Measurements from ENCODE around the gene GRIK4. TPM values are rescaled to one million over a fixed set of nuclear protein-coding genes. Genes with fewer than 3 reads are reported as not detected.
"Not testable (repeated sequence)": the region's sequence is repeated elsewhere in the genome, so short reads cannot be mapped to it uniquely, and the experiment has no call there.

GRIK4 gene
- total RNA-seq, 2 experiments from 2014 or later = not detected

DNA sequence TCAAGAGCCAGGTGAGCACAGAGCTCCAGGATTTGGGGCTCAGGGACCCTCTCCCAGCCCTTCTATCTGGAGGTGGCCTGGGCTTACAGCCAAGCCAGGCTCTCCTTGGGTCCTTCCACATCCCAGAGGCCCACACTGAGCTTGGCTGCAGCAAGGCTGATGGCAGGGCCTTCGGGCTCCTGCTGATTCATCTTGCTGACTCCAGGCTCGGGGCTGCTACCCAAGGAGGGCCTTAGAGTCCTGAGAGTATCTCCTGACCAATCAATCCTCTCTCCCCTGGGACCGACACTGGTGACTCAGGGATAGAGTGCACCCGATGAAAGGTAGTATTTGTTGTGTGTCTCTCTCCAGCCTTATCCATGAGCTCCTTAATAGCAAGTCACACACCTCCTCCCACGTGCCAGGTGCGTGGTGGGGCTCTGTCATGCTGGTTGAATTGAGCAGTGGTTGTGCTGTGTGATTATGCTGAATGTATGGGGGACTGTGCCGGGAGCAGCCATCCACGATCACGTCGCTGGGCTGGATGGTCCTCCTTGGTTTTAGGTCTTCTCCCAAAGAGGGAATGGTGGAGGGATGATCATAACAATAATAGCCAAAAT, 62.3 kb downstream of the GRIK4 start:
- Mint-ChIP-seq H3K9me3 (ENCODE audit: low read depth) (no peaks in the 10 kb centered on the region), H3K27ac (no peak overlapping the region), H3K4me1 (no peaks in the 10 kb centered on the region), H3K36me3 (ENCODE audit: low read depth) (no peaks in the 10 kb centered on the region), H3K27me3 (peaks cover 37% of the 10 kb centered on the region), H3K4me3 (no peak overlapping the region)
- ChIA-PET CTCF (no interaction called here), POLR2A (no interaction called here)
- intact Hi-C loops (cut with DNase I, micrococcal nuclease) = no loop called here
- ATAC-seq (no peak), DNase-seq (no peak)

DNA sequence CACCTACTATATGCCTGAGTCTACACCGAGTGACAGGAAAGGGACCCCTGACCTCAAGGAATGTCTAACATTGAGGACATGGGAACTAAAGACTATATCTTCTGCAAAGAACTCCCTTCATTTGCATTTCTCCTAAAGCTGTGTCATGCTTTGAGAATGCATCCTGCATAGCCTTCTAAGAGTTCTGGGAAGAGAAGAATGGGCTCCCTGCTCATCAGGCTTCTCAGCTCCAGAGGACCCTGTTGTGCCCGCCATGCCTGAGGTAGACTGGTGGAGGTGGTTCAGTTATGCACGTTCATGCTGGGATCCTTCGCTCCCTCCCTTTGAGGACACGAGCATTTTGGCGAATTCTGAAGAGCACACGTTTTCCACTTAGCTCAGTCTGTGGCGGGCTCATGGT, 63.3 kb downstream of the GRIK4 start:
- Mint-ChIP-seq H3K4me1 (peaks cover 3% of the 10 kb centered on the region), H3K36me3 (ENCODE audit: low read depth) (no peaks in the 10 kb centered on the region), H3K4me3 (no peak overlapping the region), H3K27ac (no peak overlapping the region), H3K27me3 (peaks cover 34% of the 10 kb centered on the region), H3K9me3 (ENCODE audit: low read depth) (no peaks in the 10 kb centered on the region)
- DNase-seq = no peak
- POLR2A ChIA-PET = no interaction called here
- ATAC-seq = no peak
- intact Hi-C loops (cut with DNase I, micrococcal nuclease) = no loop called here
- CTCF ChIA-PET = no interaction called here

DNA sequence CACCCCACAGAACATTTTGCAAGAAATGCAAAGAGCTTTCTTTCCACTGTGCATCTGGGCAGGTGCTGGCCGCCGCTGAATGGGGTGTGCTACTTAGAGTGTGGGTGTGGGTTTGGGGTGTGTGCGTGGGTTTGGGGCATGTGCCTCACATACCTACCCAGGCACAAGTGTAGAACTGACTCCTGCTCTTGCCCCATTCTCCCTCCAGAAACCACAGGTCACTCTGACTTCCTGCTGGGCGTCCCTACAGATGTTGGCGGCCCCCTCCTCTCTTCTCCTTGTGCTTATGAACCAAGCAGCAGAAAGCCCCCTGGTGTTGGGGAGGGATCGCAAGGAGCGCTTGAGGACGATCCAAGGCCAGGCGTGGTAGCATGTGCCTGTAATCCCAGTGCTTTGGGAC, 63.9 kb downstream of the GRIK4 start:
- no peaks in the 10 kb centered on the region for H3K9me3 Mint-ChIP-seq (ENCODE audit: low read depth)
- no peak overlapping the region for H3K27ac Mint-ChIP-seq
- CTCF ChIA-PET = no interaction called here
- intact Hi-C loops (cut with DNase I, micrococcal nuclease) = no loop called here
- no peaks in the 10 kb centered on the region for H3K36me3 Mint-ChIP-seq (ENCODE audit: low read depth)
- POLR2A ChIA-PET = no interaction called here
- ATAC-seq = no peak
- peaks cover 4% of the 10 kb centered on the region for H3K4me1 Mint-ChIP-seq
- peaks cover 34% of the 10 kb centered on the region for H3K27me3 Mint-ChIP-seq
- DNase-seq = no peak
- no peak overlapping the region for H3K4me3 Mint-ChIP-seq

DNA sequence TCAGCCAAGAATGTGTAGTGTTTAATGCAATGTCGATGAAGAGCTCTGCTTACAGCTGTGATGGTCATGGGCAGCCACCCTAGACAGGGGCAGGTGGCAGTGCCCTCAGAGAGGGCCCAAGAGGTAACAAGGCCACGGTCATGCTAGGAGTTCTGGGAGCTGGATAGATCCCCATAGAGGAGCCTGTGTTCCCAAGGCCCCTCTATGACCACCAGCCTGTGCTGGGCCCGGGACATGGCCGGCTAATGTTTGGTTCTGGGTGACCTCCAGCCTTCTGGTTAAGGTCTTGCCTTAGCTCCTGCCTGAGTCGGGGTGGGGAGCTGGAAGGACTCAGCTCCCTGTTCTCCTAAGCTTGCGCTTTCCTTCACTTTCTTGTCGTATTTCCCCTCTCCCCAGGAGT, 65.1 kb downstream of the GRIK4 start:
- ChIA-PET CTCF (no interaction called here), POLR2A (no interaction called here)
- Mint-ChIP-seq H3K4me1 (peaks cover 6% of the 10 kb centered on the region), H3K36me3 (ENCODE audit: low read depth) (no peaks in the 10 kb centered on the region), H3K9me3 (ENCODE audit: low read depth) (no peaks in the 10 kb centered on the region), H3K27ac (no peak overlapping the region), H3K4me3 (no peak overlapping the region), H3K27me3 (peaks cover 35% of the 10 kb centered on the region)
- DNase-seq (no peak), ATAC-seq (no peak)
- intact Hi-C loops (cut with DNase I, micrococcal nuclease) = no loop called here

DNA sequence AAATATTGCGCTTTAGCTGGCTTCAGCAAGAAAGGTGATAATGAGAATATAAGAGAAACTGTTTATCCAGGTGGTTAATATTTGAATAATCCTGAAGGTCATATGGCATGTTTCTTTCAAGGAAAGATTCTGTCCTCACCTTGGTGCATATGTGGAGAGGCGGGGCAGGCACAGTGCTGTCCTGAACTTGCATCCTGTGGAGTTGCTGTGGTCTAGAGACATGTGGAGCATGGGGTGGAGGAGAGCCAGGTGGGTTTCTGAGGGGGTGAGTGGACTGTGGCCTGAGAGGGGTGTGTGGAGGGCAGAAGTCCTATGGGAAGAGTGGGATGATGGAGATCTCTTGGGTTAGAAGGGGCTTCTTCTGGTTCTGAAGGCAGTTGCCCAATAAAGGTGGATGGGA, 65.5 kb downstream of the GRIK4 start:
- H3K27ac Mint-ChIP-seq = no peak overlapping the region
- CTCF ChIA-PET = no interaction called here
- no peak for DNase-seq

DNA sequence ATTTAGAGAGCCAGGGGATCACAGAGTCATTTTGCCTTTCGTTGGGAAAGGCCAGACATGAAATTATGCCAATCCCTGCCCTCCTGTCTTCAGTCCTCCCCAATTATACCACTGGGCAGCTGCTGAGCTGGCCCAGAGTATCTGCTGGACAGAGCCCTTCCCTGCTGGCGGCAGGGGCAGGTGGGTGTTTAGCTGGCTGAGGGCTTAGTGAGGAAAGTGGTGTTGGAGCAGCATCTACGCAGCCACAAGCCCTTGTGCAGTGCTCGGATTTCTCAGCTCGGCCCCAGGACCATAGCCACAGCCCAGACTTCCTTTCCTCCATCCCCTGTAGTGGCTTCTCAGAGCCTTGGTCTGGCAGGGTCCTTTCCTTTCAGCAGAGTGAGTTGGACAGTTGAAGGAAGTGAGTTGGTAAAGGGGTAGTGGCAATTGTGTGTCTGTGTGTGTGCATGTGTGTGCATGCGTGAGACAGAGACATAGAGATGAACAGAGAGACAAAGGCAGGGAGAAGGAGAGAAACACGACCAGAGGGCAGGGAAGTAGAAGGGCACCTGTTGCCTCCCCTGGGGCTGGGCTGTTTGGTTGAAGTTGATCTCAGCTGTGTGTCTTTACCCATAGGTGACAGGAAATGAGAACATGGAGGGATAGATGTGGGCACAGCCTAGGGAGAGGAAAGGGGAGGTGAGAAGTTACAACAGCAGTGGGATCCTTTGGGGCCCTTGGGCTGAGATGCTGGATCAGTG, 66.2 kb downstream of the GRIK4 start:
- DNase-seq (no peak), ATAC-seq (no peak)
- Mint-ChIP-seq H3K4me1 (peaks cover 6% of the 10 kb centered on the region), H3K27ac (no peak overlapping the region), H3K9me3 (ENCODE audit: low read depth) (no peaks in the 10 kb centered on the region), H3K27me3 (peaks cover 26% of the 10 kb centered on the region), H3K36me3 (ENCODE audit: low read depth) (no peaks in the 10 kb centered on the region), H3K4me3 (no peak overlapping the region)
- ChIA-PET POLR2A (no interaction called here), CTCF (interaction anchor here (0.6 kb wide), 1 partner anchor 56 kb away, joined by 3 read pairs; no protein-coding TSS in a partner anchor)
- intact Hi-C loops (cut with DNase I, micrococcal nuclease) = no loop called here

More for the DNA sequence above, 65.5 kb downstream of the GRIK4 start:
- H3K9me3 Mint-ChIP-seq (ENCODE audit: low read depth) = no peaks in the 10 kb centered on the region
- H3K36me3 Mint-ChIP-seq (ENCODE audit: low read depth) = no peaks in the 10 kb centered on the region
- ATAC-seq = no peak
- H3K4me3 Mint-ChIP-seq = no peak overlapping the region
- POLR2A ChIA-PET = no interaction called here
- peaks cover 30% of the 10 kb centered on the region for H3K27me3 Mint-ChIP-seq
- H3K4me1 Mint-ChIP-seq = peaks cover 6% of the 10 kb centered on the region
- intact Hi-C loops (cut with DNase I, micrococcal nuclease) = no loop called here

DNA sequence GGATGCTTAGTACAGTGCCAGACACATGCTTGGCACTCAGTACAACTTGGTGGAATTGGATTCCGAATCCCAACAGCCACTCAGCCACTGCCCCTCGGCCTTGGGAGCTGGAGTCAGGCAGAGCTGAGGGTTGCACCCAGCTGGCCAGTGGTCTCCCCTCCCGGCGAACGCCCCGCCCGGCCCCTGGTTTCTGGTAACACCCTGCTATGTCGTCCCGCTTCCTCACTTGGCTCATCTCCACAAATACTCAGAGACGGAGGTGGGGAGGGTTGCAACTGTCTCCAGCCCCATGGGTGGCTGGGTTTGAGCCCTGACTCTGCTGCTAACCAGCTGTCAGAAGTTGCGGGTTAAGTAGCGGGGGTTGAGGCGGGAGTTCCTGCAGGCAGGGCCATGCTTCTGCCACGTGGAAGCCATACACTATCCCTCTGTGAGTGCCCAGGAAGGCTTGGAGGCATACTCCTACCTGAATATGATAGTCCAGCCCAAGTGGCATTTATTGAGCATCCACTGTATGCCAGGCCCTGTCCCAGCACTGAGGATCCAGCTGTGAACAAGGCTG, 67.1 kb downstream of the GRIK4 start:
- peaks cover 6% of the 10 kb centered on the region for H3K4me1 Mint-ChIP-seq
- ChIA-PET POLR2A (no interaction called here), CTCF (no interaction called here)
- no peak overlapping the region for H3K4me3 Mint-ChIP-seq
- no peaks in the 10 kb centered on the region for H3K36me3 Mint-ChIP-seq (ENCODE audit: low read depth)
- DNase-seq = no peak
- intact Hi-C loops (cut with DNase I, micrococcal nuclease) = no loop called here
- no peak overlapping the region for H3K27ac Mint-ChIP-seq
- no peak for ATAC-seq
- H3K9me3 Mint-ChIP-seq (ENCODE audit: low read depth) = no peaks in the 10 kb centered on the region
- peaks cover 29% of the 10 kb centered on the region for H3K27me3 Mint-ChIP-seq

DNA sequence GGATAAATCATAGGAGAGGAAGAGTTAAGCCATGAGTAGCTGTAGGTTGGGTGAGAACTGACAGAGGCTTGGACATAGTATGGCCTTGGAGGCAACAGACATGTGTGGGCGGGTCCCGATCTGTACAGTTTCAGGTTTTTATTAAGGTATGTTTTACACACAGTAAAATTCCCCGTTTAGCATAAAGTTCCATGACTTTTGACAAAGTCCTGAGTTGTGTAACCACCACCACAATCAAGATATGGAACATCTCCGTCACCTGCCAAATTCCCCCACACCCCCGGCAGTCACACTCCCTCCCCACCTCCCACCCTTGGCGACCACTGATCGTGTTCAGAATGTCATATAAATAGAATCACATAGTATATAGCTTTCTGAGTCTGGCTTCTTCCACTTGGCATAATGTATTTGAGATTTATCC, 68.1 kb downstream of the GRIK4 start:
- intact Hi-C loops (cut with DNase I, micrococcal nuclease) = no loop called here
- CTCF ChIA-PET = no interaction called here

DNA sequence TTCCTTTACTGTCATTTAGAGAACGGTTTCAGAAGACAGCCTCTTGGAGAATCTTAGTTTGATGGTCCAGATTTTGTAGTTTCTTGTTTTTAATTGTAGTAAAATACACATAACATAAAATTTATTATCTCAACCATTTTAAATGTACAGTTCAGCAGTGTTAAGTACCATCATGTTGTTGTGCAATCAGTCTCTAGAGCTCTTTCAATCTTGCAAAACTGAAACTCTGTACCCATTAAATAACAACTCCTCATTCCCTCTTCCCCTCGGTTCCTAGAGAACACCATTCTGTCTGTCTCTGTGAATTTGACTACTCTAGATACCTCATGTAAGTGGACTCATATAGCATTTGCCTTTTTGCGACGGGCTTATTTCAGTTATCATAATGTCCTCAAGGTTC, 69.8 kb downstream of the GRIK4 start:
- POLR2A ChIA-PET = no interaction called here
- peaks cover 32% of the 10 kb centered on the region for H3K27me3 Mint-ChIP-seq
- H3K9me3 Mint-ChIP-seq (ENCODE audit: low read depth) = peaks cover 2% of the 10 kb centered on the region
- H3K4me1 Mint-ChIP-seq = peaks cover 6% of the 10 kb centered on the region
- DNase-seq (no peak), ATAC-seq (no peak)
- no peak overlapping the region for H3K27ac Mint-ChIP-seq
- CTCF ChIA-PET = interaction anchor here (0.8 kb wide), 1 partner anchor 358 kb away, joined by 3 read pairs; no protein-coding TSS in a partner anchor
- intact Hi-C loops (cut with DNase I, micrococcal nuclease) = no loop called here
- no peaks in the 10 kb centered on the region for H3K36me3 Mint-ChIP-seq (ENCODE audit: low read depth)
- no peak overlapping the region for H3K4me3 Mint-ChIP-seq

More for the DNA sequence above, 68.1 kb downstream of the GRIK4 start:
- H3K27me3 Mint-ChIP-seq = peaks cover 31% of the 10 kb centered on the region
- ATAC-seq (no peak), DNase-seq (no peak)
- POLR2A ChIA-PET = no interaction called here
- peaks cover 2% of the 10 kb centered on the region for H3K9me3 Mint-ChIP-seq (ENCODE audit: low read depth)
- H3K4me3 Mint-ChIP-seq = no peak overlapping the region
- peaks cover 6% of the 10 kb centered on the region for H3K4me1 Mint-ChIP-seq
- H3K36me3 Mint-ChIP-seq (ENCODE audit: low read depth) = no peaks in the 10 kb centered on the region
- no peak overlapping the region for H3K27ac Mint-ChIP-seq

DNA sequence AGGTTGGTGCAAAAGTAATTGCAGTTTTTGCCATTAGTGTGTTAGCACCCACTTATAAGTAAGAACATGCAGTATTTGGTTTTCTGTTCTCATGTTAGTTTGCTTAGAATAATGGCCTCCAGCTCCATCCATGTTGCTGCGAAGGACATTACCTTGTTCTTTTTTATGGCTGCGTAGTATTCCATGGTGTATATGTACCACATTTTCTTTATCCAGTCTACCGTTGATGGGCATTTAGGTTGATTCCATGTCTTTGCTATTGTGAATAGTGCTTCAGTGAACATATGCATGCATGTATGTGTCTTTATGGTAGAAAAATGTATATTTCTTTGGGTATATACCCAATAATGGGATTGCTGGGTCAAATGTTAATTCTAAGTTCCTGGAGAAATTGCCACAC, 71.0 kb downstream of the GRIK4 start:
- POLR2A ChIA-PET; CTCF ChIA-PET; intact Hi-C loops (cut with DNase I, micrococcal nuclease); H3K36me3 Mint-ChIP-seq (ENCODE audit: low read depth); H3K9me3 Mint-ChIP-seq (ENCODE audit: low read depth); H3K4me3 Mint-ChIP-seq; DNase-seq; H3K27ac Mint-ChIP-seq; H3K4me1 Mint-ChIP-seq; ATAC-seq: not testable (repeated sequence)
- H3K27me3 Mint-ChIP-seq = peaks cover 26% of the 10 kb centered on the region

DNA sequence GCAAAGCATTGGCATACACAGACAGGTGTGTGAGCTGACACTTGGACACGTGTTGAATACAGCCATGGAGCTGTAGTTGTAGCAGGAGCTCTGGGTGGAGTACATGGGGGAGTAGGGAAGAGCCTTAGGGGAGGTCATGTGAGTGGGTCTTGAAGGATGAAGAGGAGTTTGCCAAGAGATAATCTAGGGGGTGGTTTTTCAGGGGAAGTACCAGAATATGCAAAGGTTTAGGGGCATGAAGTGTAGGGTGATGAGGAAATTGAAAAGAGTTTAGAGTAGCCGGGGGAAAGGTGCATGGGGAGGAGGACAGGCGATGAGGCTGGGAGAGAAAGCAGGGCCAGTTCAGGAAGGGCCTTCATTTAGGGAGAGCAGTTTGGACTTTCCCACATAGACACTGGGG, 74.5 kb downstream of the GRIK4 start:
- H3K4me1 Mint-ChIP-seq = peaks cover 2% of the 10 kb centered on the region
- ATAC-seq (no peak), DNase-seq (no peak)
- H3K27me3 Mint-ChIP-seq = peaks cover 19% of the 10 kb centered on the region
- peaks cover 2% of the 10 kb centered on the region for H3K9me3 Mint-ChIP-seq (ENCODE audit: low read depth)
- intact Hi-C loops (cut with DNase I, micrococcal nuclease) = no loop called here
- no peaks in the 10 kb centered on the region for H3K36me3 Mint-ChIP-seq (ENCODE audit: low read depth)
- no peak overlapping the region for H3K4me3 Mint-ChIP-seq
- ChIA-PET POLR2A (no interaction called here), CTCF (interaction anchor here (0.6 kb wide), 1 partner anchor 478 kb away, joined by 3 read pairs; no protein-coding TSS in a partner anchor)
- H3K27ac Mint-ChIP-seq = no peak overlapping the region

DNA sequence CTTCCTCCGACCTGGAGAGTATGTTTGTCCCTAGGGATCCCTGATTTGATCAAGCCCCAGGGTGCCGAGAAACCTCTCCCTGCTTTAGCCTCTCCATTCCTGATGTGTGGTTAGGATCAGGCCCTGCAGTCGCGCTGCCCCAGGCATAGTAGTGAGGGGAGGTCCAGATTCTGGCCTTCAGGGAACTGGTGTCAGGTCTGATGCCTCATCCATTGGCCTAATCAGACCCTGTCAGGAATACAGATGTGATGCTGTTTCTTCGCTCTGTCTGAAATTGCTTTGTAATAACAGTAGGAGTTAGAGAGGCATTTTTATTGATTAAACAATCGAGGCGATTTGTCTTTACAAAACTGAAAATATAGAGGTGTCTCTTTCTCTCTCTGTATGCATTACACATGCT, 75.2 kb downstream of the GRIK4 start:
- no peak overlapping the region for H3K4me3 Mint-ChIP-seq
- CTCF ChIA-PET = no interaction called here
- no peaks in the 10 kb centered on the region for H3K4me1 Mint-ChIP-seq
- no peak for ATAC-seq
- no peaks in the 10 kb centered on the region for H3K36me3 Mint-ChIP-seq (ENCODE audit: low read depth)
- peaks cover 20% of the 10 kb centered on the region for H3K27me3 Mint-ChIP-seq
- POLR2A ChIA-PET = no interaction called here
- intact Hi-C loops (cut with DNase I, micrococcal nuclease) = no loop called here
- no peak for DNase-seq
- H3K9me3 Mint-ChIP-seq (ENCODE audit: low read depth) = peaks cover 2% of the 10 kb centered on the region
- H3K27ac Mint-ChIP-seq = no peak overlapping the region

Measured in activated CD4-positive, alpha-beta T cell treated with anti-CD3 and anti-CD28 coated beads for 36 hours (primary cell).